Right atrium auricular region (tissue), 2 donors: Measurements from ENCODE around the gene FANCE. TPM values are rescaled to one million over a fixed set of nuclear protein-coding genes. Genes with fewer than 3 reads are reported as not detected.

Experiments
- DNase-seq: peaks from one replicate; pipeline ENCODE4 v3.0.0-alpha.2; 2019; ENCODE audit warnings: low spot score
- H3K27ac ChIP-seq, 2 donors: fragments of 200-600 bp; sonication (generic); 1 replicate in 1 of 2; 2 replicates in 1 of 2; pipeline ENCODE4 v1.5.1; 2016 to 2019
- H3K27me3 ChIP-seq, 2 donors: fragments of 200-600 bp; sonication (generic); one replicate each; pipeline versions ENCODE4 v1.5.1 to v1.6.0; 2017 to 2019
- H3K36me3 ChIP-seq: fragments of 200-600 bp; sonication (generic); one replicate; pipeline ENCODE4 v1.5.1; 2016
- H3K4me1 ChIP-seq, 2 donors: fragments of 200-600 bp; sonication (generic); one replicate each; pipeline versions ENCODE4 v1.5.1 to v1.6.0; 2017 to 2019
- H3K4me3 ChIP-seq, 2 donors: fragments of 200-600 bp; sonication (generic); 1 replicate in 1 of 2; 2 replicates in 1 of 2; pipeline ENCODE4 v1.5.1; 2017 to 2019; ENCODE audit warnings: mild to moderate bottlenecking in 1 of 2, moderate library complexity in 1 of 2
- H3K9me3 ChIP-seq, 2 donors: fragments of 200-600 bp; sonication (generic); one replicate each; pipeline ENCODE4 v1.5.1; 2019
- CTCF ChIP-seq, 2 donors: fragments of 200-600 bp; sonication (generic); IDR thresholded peaks; one replicate each; pipeline ENCODE4 v1.5.1; 2019; ENCODE audit warnings: antibody characterized with exemption in 2 of 2
- total RNA-seq, 2 donors: library from RNA; depleted of rRNA; stranded (reverse); fragments of >200 nt; gene quantifications; one replicate each; pipeline ENCODE4 v1.1.0, GENCODE V29; 2016

The FANCE gene
- total RNA-seq, 2 donors from 2014 or later, result 3.4 to 3.5 TPM

GRCh38 chr6:35494161-35494563 lies 42.0 kb downstream of the FANCE start:
- Histone ChIP-seq H3K36me3 (no peaks in the 10 kb centered on the region), H3K27ac (peak overlapping the region; percentile 7 to 55), H3K27me3 (no peaks in the 10 kb centered on the region), H3K4me3 (peak overlapping the region in 1 of 2 donors; percentile 9), H3K4me1 (peaks cover 0 to 83% of the 10 kb centered on the region in 2 donors), H3K9me3 (no peaks in the 10 kb centered on the region)
- TF ChIP-seq CTCF (IDR thresholded peaks at IDR 0.05), result no peak
- DNase-seq, result no peak

- peaks cover 0 to 72% of the 10 kb centered on the region in 2 donors for H3K4me1 ChIP-seq
- TF ChIP-seq CTCF (IDR thresholded peaks at IDR 0.05), result no peak
- no peaks in the 10 kb centered on the region for H3K27me3 ChIP-seq
- peak overlapping the region; percentile 89 to 95 for H3K4me3 ChIP-seq
- H3K27ac ChIP-seq, result peak overlapping the region; percentile 92 to 98
- no peaks in the 10 kb centered on the region for H3K9me3 ChIP-seq
- H3K36me3 ChIP-seq, result no peaks in the 10 kb centered on the region
- no peak for DNase-seq
Measured at GRCh38 chr6:35495258-35496035, 43.3 kb downstream of the FANCE start.

GRCh38 chr6:35496036-35496840 lies 44.1 kb downstream of the FANCE start:
- DNase-seq, result no peak
- Histone ChIP-seq H3K9me3 (no peaks in the 10 kb centered on the region), H3K4me3 (peak overlapping the region; percentile 89 to 95), H3K4me1 (peaks cover 0 to 67% of the 10 kb centered on the region in 2 donors), H3K27me3 (no peaks in the 10 kb centered on the region), H3K36me3 (no peaks in the 10 kb centered on the region), H3K27ac (peak overlapping the region; percentile 92 to 98)
- no peak for TF ChIP-seq CTCF (IDR thresholded peaks at IDR 0.05)

GRCh38 chr6:35496841-35497570 lies 44.9 kb downstream of the FANCE start, which contains the start of gene TEAD3:
TSS of gene TEAD3 (minus strand) at chr6:35497079.
- no peak for DNase-seq
- peaks cover 0 to 59% of the 10 kb centered on the region in 2 donors for H3K4me1 ChIP-seq
- TF ChIP-seq CTCF (IDR thresholded peaks at IDR 0.05), result peak in 1 of 2 donors; percentile 47

GRCh38 chr6:35497571-35498421 lies 45.7 kb downstream of the FANCE start:
- H3K36me3 ChIP-seq, result no peaks in the 10 kb centered on the region
- H3K4me1 ChIP-seq, result peaks cover 0 to 51% of the 10 kb centered on the region in 2 donors
- no peaks in the 10 kb centered on the region for H3K27me3 ChIP-seq
- H3K27ac ChIP-seq, result peak overlapping the region; percentile 92 to 98
- H3K4me3 ChIP-seq, result peak overlapping the region; percentile 89 to 95
- DNase-seq, result no peak
- TF ChIP-seq CTCF (IDR thresholded peaks at IDR 0.05), result no peak
- H3K9me3 ChIP-seq, result no peaks in the 10 kb centered on the region

More at GRCh38 chr6:35496841-35497570, 44.9 kb downstream of the FANCE start, which contains the start of gene TEAD3:
- no peaks in the 10 kb centered on the region for H3K27me3 ChIP-seq
- peak within 1 kb of the TSS; percentile 89 to 95 for H3K4me3 ChIP-seq
- H3K27ac ChIP-seq, result peak within 1 kb of the TSS; percentile 92 to 98
- no peaks in the 10 kb centered on the region for H3K36me3 ChIP-seq
- H3K9me3 ChIP-seq, result no peaks in the 10 kb centered on the region
